ENCODE results near the gene OPN1LW.
"Not testable (repeated sequence)": the region's sequence is repeated elsewhere in the genome, so short reads cannot be mapped to it uniquely, and the experiment has no call there.

OPN1LW gene

DNA sequence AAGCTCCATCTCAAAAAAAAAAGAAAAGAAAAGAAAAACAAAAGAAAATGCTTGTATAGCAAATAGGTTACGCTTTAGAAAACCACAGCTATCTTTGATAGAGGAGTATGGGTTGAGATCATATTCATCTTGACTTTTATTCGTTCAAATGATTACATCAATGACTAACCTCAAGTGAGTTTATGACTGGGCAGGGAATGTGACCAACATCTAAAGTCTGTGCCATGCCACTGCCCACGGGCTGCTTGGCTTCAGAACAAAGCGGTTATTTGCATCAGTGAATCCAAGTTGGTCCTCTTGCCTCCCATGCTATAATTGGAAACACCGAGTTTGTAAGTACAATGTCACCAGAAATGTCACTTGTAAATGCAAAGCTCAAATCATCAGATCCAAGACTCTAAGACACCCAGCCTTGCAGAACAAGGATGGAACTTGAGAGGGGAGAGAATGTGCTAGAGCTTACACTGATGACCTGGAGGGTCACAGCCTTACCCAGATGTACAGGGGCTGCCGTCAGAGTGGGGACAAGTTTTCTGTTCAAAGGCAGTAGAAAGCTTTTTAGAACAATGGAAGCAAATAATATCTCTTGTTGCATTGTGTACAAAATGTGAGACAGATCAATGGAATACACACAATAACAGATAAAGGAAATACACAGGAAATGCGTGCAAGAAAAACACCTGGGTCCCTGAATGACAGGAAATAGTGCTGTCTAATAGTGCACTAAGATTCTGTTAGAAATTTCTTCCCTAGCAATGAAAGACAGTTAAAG, 8.4 kb upstream of the OPN1LW start:
- no peak overlapping the region for H3K9ac ChIP-seq (ENCODE audit: low read length in 2 of 2)
- peaks cover 0 to 6% of the 10 kb centered on the region in 2 donors for H3K27me3 ChIP-seq (ENCODE audit: control insufficient read depth in 1 of 2, insufficient read depth in 2 of 2, low read length in 2 of 2)
- no peak overlapping the region for H3K27ac ChIP-seq (ENCODE audit: low read length)
- H3K36me3 ChIP-seq (ENCODE audit: control insufficient read depth in 2 of 2, insufficient read depth in 2 of 2, low read length in 2 of 2), result no peaks in the 10 kb centered on the region
- no peaks in the 10 kb centered on the region for H3K4me1 ChIP-seq (ENCODE audit: control insufficient read depth, insufficient read depth, low read length)
- no peak overlapping the region for H3K4me3 ChIP-seq (ENCODE audit: low read length in 2 of 2)
- no peaks in the 10 kb centered on the region for H3K9me3 ChIP-seq (ENCODE audit: control insufficient read depth in 2 of 2, low read length in 2 of 2)

DNA sequence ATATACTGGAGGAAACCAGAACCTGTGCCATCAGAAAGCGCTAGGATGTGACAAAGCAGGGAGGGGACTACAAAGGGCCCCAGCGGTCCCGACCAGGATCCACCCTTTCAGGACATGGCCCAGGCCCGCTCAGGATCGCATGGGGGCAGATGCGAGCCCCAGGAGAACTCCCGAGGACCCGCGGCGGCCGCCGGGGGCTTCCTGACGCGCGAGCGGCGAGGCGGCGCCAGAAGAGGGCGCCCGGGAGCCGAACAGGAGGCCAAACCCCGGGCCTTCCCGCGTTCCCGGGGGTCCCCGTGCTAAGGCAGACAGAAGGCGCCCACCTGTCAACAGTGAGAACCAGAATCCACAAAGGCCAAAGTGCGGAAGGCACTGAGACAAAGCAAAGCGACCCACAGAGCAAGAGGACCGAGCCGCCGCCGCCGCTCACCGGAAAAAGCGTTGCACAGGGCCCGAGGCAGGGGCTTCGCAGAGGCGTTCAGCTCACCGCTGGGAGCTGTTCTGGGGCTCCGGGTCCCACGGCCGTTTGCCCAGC, 7.3 kb upstream of the OPN1LW start:
- Histone ChIP-seq H3K9me3 (ENCODE audit: control insufficient read depth in 2 of 2, low read length in 2 of 2) (no peaks in the 10 kb centered on the region), H3K9ac (ENCODE audit: low read length in 2 of 2) (peak overlapping the region in 1 of 2 donors; percentile 45), H3K27ac (ENCODE audit: low read length) (no peak overlapping the region), H3K36me3 (ENCODE audit: control insufficient read depth in 2 of 2, insufficient read depth in 2 of 2, low read length in 2 of 2) (no peaks in the 10 kb centered on the region), H3K4me1 (ENCODE audit: control insufficient read depth, insufficient read depth, low read length) (no peaks in the 10 kb centered on the region), H3K4me3 (ENCODE audit: low read length in 2 of 2) (peak overlapping the region; percentile 19 to 55), H3K27me3 (ENCODE audit: control insufficient read depth in 1 of 2, insufficient read depth in 2 of 2, low read length in 2 of 2) (peaks cover 0 to 6% of the 10 kb centered on the region in 2 donors)

DNA sequence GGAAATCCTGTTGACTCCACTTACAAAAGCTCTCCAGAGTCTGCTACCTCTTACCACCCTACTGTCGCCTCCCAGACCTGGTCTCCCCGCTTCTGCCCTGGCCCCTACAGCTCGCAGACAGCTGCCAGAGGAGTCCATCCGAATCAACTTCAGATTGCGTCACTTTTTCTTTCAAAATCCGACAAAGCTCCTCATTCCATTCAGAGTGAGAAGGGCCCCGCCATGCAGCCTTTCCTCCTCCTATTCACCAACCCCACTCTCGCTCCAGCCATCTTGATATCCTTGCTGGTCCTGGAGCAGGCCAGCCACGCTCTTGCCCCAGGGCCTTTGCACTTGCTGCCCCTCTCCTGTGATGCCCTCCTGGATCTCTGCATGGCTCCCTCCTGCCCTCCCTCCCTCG, 5.2 kb upstream of the OPN1LW start:
- Histone ChIP-seq H3K36me3 (ENCODE audit: control insufficient read depth in 2 of 2, insufficient read depth in 2 of 2, low read length in 2 of 2) (no peaks in the 10 kb centered on the region), H3K9ac (ENCODE audit: low read length in 2 of 2) (no peak overlapping the region), H3K9me3 (ENCODE audit: control insufficient read depth in 2 of 2, low read length in 2 of 2) (no peaks in the 10 kb centered on the region), H3K4me1 (ENCODE audit: control insufficient read depth, insufficient read depth, low read length) (no peaks in the 10 kb centered on the region), H3K27ac (ENCODE audit: low read length) (no peak overlapping the region), H3K27me3 (ENCODE audit: control insufficient read depth in 1 of 2, insufficient read depth in 2 of 2, low read length in 2 of 2) (peaks cover 0 to 2% of the 10 kb centered on the region in 2 donors), H3K4me3 (ENCODE audit: low read length in 2 of 2) (no peak overlapping the region)

DNA sequence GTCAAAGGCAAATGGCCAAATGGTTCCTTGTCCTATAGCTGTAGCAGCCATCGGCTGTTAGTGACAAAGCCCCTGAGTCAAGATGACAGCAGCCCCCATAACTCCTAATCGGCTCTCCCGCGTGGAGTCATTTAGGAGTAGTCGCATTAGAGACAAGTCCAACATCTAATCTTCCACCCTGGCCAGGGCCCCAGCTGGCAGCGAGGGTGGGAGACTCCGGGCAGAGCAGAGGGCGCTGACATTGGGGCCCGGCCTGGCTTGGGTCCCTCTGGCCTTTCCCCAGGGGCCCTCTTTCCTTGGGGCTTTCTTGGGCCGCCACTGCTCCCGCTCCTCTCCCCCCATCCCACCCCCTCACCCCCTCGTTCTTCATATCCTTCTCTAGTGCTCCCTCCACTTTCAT, 3.8 kb upstream of the OPN1LW start:
- H3K27ac ChIP-seq (ENCODE audit: low read length), result no peak overlapping the region
- no peaks in the 10 kb centered on the region for H3K4me1 ChIP-seq (ENCODE audit: control insufficient read depth, insufficient read depth, low read length)
- H3K36me3 ChIP-seq (ENCODE audit: control insufficient read depth in 2 of 2, insufficient read depth in 2 of 2, low read length in 2 of 2), result no peaks in the 10 kb centered on the region
- H3K27me3 ChIP-seq (ENCODE audit: control insufficient read depth in 1 of 2, insufficient read depth in 2 of 2, low read length in 2 of 2), result peaks cover 0 to 2% of the 10 kb centered on the region in 2 donors
- no peaks in the 10 kb centered on the region for H3K9me3 ChIP-seq (ENCODE audit: control insufficient read depth in 2 of 2, low read length in 2 of 2)
- no peak overlapping the region for H3K9ac ChIP-seq (ENCODE audit: low read length in 2 of 2)
- H3K4me3 ChIP-seq (ENCODE audit: low read length in 2 of 2), result no peak overlapping the region

DNA sequence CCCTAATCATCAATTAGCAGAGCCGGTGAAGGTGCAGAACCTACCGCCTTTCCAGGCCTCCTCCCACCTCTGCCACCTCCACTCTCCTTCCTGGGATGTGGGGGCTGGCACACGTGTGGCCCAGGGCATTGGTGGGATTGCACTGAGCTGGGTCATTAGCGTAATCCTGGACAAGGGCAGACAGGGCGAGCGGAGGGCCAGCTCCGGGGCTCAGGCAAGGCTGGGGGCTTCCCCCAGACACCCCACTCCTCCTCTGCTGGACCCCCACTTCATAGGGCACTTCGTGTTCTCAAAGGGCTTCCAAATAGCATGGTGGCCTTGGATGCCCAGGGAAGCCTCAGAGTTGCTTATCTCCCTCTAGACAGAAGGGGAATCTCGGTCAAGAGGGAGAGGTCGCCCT, 3.3 kb upstream of the OPN1LW start:
- Histone ChIP-seq H3K27ac (ENCODE audit: low read length) (no peak overlapping the region), H3K4me1 (ENCODE audit: control insufficient read depth, insufficient read depth, low read length) (no peaks in the 10 kb centered on the region), H3K9me3 (ENCODE audit: control insufficient read depth in 2 of 2, low read length in 2 of 2) (no peaks in the 10 kb centered on the region), H3K9ac (ENCODE audit: low read length in 2 of 2) (no peak overlapping the region), H3K36me3 (ENCODE audit: control insufficient read depth in 2 of 2, insufficient read depth in 2 of 2, low read length in 2 of 2) (no peaks in the 10 kb centered on the region), H3K27me3 (ENCODE audit: control insufficient read depth in 1 of 2, insufficient read depth in 2 of 2, low read length in 2 of 2) (peaks cover 0 to 2% of the 10 kb centered on the region in 2 donors), H3K4me3 (ENCODE audit: low read length in 2 of 2) (no peak overlapping the region)

DNA sequence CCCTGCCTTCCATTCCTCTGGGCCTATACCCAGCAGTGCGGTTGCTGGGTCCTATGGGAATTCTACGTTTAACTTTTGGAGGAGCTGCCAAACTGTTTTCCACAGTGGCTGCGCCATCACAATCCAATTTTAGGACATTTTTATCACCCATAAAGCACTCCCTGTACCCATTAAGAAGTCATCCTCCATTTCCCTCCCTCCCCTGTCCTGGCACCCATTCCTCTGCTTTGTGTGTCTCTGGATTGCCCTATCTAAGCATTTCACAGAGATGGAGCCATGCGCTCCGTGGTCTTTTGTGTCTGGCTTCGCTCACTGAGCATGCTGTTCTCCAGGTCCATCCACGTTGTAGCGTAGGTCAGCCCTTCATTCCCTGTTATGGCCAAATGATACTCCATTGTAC, 1.7 kb upstream of the OPN1LW start:
- H3K9me3 ChIP-seq (ENCODE audit: control insufficient read depth in 2 of 2, low read length in 2 of 2), result no peaks in the 10 kb centered on the region
- H3K27ac ChIP-seq (ENCODE audit: low read length), result no peak overlapping the region
- no peak overlapping the region for H3K9ac ChIP-seq (ENCODE audit: low read length in 2 of 2)
- H3K4me1 ChIP-seq (ENCODE audit: control insufficient read depth, insufficient read depth, low read length), result no peaks in the 10 kb centered on the region
- H3K27me3 ChIP-seq (ENCODE audit: control insufficient read depth in 1 of 2, insufficient read depth in 2 of 2, low read length in 2 of 2), result peaks cover 0 to 1% of the 10 kb centered on the region in 2 donors
- H3K36me3 ChIP-seq (ENCODE audit: control insufficient read depth in 2 of 2, insufficient read depth in 2 of 2, low read length in 2 of 2), result no peaks in the 10 kb centered on the region
- no peak overlapping the region for H3K4me3 ChIP-seq (ENCODE audit: low read length in 2 of 2)

DNA sequence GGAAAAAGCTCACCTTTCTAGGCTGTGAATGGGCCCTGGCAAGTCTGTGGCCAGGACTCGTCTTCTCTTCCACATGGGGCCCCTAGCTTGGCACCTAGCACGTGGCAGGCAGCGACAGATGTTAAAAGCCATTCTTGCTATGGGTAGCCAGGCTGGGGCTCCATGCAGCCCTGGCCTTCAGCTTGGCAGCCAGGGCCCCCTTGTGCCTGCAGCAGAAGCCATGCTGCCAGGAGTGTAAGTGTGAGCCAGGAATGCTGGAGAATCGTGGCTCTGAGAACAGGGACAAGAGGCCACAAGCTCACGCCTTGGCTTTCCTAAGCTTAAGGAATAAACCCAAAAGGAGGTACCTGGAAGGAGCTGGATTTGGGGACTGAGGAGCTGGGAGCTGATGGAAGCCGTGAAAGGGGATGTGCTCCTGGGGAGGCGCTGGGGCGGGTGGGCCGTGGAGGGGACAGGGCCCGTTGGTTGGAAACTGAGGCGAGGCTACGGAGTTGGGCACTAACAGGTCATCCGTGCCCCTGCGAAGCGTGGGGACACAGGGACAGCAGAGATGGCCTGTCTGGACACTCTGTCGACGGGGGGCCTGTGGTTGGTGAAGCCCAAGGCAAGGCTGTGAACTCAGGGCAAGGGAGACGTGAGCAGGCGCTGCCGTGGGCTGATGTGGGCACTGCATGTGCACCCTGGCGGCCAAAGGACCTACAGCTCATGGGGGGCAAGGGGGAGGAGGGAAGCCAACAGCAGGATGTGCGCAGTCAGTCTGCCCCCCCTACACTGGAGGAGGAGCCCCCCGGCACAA, 895 bp upstream of the OPN1LW start:
- Histone ChIP-seq H3K9me3 (ENCODE audit: control insufficient read depth in 2 of 2, low read length in 2 of 2) (no peaks in the 10 kb centered on the region), H3K9ac (ENCODE audit: low read length in 2 of 2) (no peak overlapping the region), H3K4me3 (ENCODE audit: low read length in 2 of 2) (no peak overlapping the region), H3K27me3 (ENCODE audit: control insufficient read depth in 1 of 2, insufficient read depth in 2 of 2, low read length in 2 of 2) (no peaks in the 10 kb centered on the region), H3K27ac (ENCODE audit: low read length) (no peak overlapping the region), H3K4me1 (ENCODE audit: control insufficient read depth, insufficient read depth, low read length) (no peaks in the 10 kb centered on the region), H3K36me3 (ENCODE audit: control insufficient read depth in 2 of 2, insufficient read depth in 2 of 2, low read length in 2 of 2) (no peaks in the 10 kb centered on the region)

DNA sequence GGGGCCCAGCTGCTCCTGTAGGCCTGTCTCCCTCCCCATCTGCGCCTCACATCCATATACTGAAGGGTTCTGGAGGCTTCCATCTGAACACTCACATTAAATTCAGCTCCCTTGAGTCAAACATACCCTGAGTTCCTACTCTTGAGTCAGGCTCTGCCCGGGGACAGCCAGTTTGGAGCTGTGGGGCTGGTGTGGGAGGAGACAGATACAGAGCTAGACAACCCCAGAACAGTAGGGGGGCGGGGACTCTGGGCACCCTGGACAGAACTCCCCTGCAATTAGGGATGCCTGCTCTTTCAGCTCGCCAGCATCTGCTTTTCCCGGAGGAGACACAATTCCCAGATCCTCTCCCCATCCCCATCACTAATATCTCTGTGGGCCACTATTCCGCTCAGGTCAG, 7.0 kb downstream of the OPN1LW start:
- H3K27ac ChIP-seq (ENCODE audit: low read length); H3K36me3 ChIP-seq (ENCODE audit: control insufficient read depth in 2 of 2, insufficient read depth in 2 of 2, low read length in 2 of 2); H3K9me3 ChIP-seq (ENCODE audit: control insufficient read depth in 2 of 2, low read length in 2 of 2); H3K27me3 ChIP-seq (ENCODE audit: control insufficient read depth in 1 of 2, insufficient read depth in 2 of 2, low read length in 2 of 2); H3K4me1 ChIP-seq (ENCODE audit: control insufficient read depth, insufficient read depth, low read length); H3K9ac ChIP-seq (ENCODE audit: low read length in 2 of 2); H3K4me3 ChIP-seq (ENCODE audit: low read length in 2 of 2): not testable (repeated sequence)

DNA sequence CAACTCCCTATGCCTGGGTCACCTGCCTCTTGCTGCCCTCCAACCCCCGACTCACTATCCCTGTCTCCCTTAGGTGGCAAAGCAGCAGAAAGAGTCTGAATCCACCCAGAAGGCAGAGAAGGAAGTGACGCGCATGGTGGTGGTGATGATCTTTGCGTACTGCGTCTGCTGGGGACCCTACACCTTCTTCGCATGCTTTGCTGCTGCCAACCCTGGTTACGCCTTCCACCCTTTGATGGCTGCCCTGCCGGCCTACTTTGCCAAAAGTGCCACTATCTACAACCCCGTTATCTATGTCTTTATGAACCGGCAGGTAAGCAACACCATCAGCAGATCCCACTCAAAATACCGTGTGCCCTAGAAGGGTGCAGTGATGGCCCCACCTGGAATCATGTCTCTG, 12.2 kb downstream of the OPN1LW start:
- not testable (repeated sequence) for H3K27ac ChIP-seq (ENCODE audit: low read length); H3K4me1 ChIP-seq (ENCODE audit: control insufficient read depth, insufficient read depth, low read length); H3K27me3 ChIP-seq (ENCODE audit: control insufficient read depth in 1 of 2, insufficient read depth in 2 of 2, low read length in 2 of 2); H3K9ac ChIP-seq (ENCODE audit: low read length in 2 of 2); H3K36me3 ChIP-seq (ENCODE audit: control insufficient read depth in 2 of 2, insufficient read depth in 2 of 2, low read length in 2 of 2); H3K9me3 ChIP-seq (ENCODE audit: control insufficient read depth in 2 of 2, low read length in 2 of 2); H3K4me3 ChIP-seq (ENCODE audit: low read length in 2 of 2)

DNA sequence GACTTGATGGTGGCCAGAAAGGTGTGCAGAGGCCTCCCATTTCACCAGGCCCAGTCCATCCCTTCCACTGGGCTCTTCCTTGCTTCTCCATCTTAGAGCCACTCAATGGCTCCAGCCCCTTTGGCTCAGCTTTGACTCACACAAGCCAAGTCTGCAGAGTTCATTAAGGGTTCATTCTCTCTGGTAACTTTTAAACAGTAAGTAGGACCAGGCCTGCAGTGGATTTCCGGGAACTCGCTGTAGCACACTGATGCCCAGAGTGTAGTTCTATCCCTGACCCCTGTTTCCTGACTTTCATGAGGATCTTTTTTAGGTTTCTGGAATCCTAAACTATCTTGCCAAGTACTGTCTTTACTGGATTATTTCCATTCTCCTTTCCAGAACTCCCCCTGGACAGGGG, 13.2 kb downstream of the OPN1LW start:
- not testable (repeated sequence) for H3K27ac ChIP-seq (ENCODE audit: low read length); H3K36me3 ChIP-seq (ENCODE audit: control insufficient read depth in 2 of 2, insufficient read depth in 2 of 2, low read length in 2 of 2); H3K9me3 ChIP-seq (ENCODE audit: control insufficient read depth in 2 of 2, low read length in 2 of 2); H3K9ac ChIP-seq (ENCODE audit: low read length in 2 of 2); H3K4me3 ChIP-seq (ENCODE audit: low read length in 2 of 2); H3K4me1 ChIP-seq (ENCODE audit: control insufficient read depth, insufficient read depth, low read length); H3K27me3 ChIP-seq (ENCODE audit: control insufficient read depth in 1 of 2, insufficient read depth in 2 of 2, low read length in 2 of 2)

DNA sequence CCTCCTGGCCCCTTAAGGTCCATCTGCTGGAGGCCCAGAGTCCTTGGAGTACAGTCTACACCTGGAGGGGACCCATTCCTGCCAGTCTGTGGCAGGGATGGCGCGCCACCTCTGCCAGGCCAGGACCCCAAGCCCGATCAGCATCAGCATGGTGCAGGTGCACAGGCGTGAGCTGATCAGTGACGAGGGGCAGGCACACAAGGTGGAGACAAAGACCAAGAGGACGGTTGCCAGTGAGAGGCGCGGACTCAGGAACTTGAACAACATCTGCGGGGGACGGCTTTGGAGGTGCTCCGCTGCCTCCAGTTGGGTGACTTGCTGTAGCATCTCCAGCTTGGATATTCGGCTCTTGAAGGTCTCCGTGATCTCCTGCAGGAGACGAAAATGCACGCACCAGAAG, 15.3 kb downstream of the OPN1LW start:
- H3K9me3 ChIP-seq (ENCODE audit: control insufficient read depth in 2 of 2, low read length in 2 of 2); H3K27me3 ChIP-seq (ENCODE audit: control insufficient read depth in 1 of 2, insufficient read depth in 2 of 2, low read length in 2 of 2); H3K4me1 ChIP-seq (ENCODE audit: control insufficient read depth, insufficient read depth, low read length); H3K27ac ChIP-seq (ENCODE audit: low read length); H3K9ac ChIP-seq (ENCODE audit: low read length in 2 of 2); H3K36me3 ChIP-seq (ENCODE audit: control insufficient read depth in 2 of 2, insufficient read depth in 2 of 2, low read length in 2 of 2); H3K4me3 ChIP-seq (ENCODE audit: low read length in 2 of 2): not testable (repeated sequence)

Measured in stomach smooth muscle (tissue), 2 donors.